Measurements from ENCODE around the gene POC5. TPM values are rescaled to one million over a fixed set of nuclear protein-coding genes. Genes with fewer than 3 reads are reported as not detected.

Gene POC5
- total RNA-seq, 1 donor from 2014 or later, result 16.0 TPM

- Mint-ChIP-seq H3K9me3 (no peaks in the 10 kb centered on the region), H3K36me3 (no peaks in the 10 kb centered on the region), H3K27ac (peak overlapping the region; percentile 7), H3K27me3 (no peaks in the 10 kb centered on the region), H3K4me3 (peak overlapping the region; percentile 32), H3K4me1 (ENCODE audit: unreplicated experiment) (peaks cover 28% of the 10 kb centered on the region)
- no peak for DNase-seq (ENCODE audit: extremely low spot score, unreplicated experiment)
- no peak for TF ChIP-seq CTCF (conservative IDR thresholded peaks at IDR 0.05)
Observed at GRCh38 chr5:75659791-75660450, 57.3 kb downstream of the POC5 start.

GRCh38 chr5:75656311-75657003 lies 60.8 kb downstream of the POC5 start:
- no peak for DNase-seq (ENCODE audit: extremely low spot score, unreplicated experiment)
- Mint-ChIP-seq H3K9me3 (no peaks in the 10 kb centered on the region), H3K4me1 (ENCODE audit: unreplicated experiment) (peaks cover 38% of the 10 kb centered on the region), H3K27ac (peak overlapping the region; percentile 69), H3K27me3 (no peaks in the 10 kb centered on the region), H3K36me3 (no peaks in the 10 kb centered on the region), H3K4me3 (peak overlapping the region; percentile 82)
- TF ChIP-seq CTCF (conservative IDR thresholded peaks at IDR 0.05), result no peak

GRCh38 chr5:75654693-75655295 lies 62.4 kb downstream of the POC5 start:
- H3K9me3 Mint-ChIP-seq, result peaks cover 2% of the 10 kb centered on the region
- no peaks in the 10 kb centered on the region for H3K27me3 Mint-ChIP-seq
- peaks cover 38% of the 10 kb centered on the region for H3K4me1 Mint-ChIP-seq (ENCODE audit: unreplicated experiment)
- DNase-seq (ENCODE audit: extremely low spot score, unreplicated experiment), result no peak
- TF ChIP-seq CTCF (conservative IDR thresholded peaks at IDR 0.05), result no peak
- H3K4me3 Mint-ChIP-seq, result peak overlapping the region; percentile 52
- H3K36me3 Mint-ChIP-seq, result no peaks in the 10 kb centered on the region
- peak overlapping the region; percentile 79 for H3K27ac Mint-ChIP-seq

GRCh38 chr5:75653521-75653920 lies 63.7 kb downstream of the POC5 start:
- no peak overlapping the region for H3K27ac Mint-ChIP-seq
- H3K36me3 Mint-ChIP-seq, result no peaks in the 10 kb centered on the region
- H3K27me3 Mint-ChIP-seq, result no peaks in the 10 kb centered on the region
- peaks cover 7% of the 10 kb centered on the region for H3K9me3 Mint-ChIP-seq
- TF ChIP-seq CTCF (conservative IDR thresholded peaks at IDR 0.05), result no peak
- peaks cover 38% of the 10 kb centered on the region for H3K4me1 Mint-ChIP-seq (ENCODE audit: unreplicated experiment)
- DNase-seq (ENCODE audit: extremely low spot score, unreplicated experiment), result no peak
- H3K4me3 Mint-ChIP-seq, result no peak overlapping the region

GRCh38 chr5:75651575-75652238 lies 65.5 kb downstream of the POC5 start:
- Mint-ChIP-seq H3K4me1 (ENCODE audit: unreplicated experiment) (peaks cover 34% of the 10 kb centered on the region), H3K36me3 (no peaks in the 10 kb centered on the region), H3K27me3 (no peaks in the 10 kb centered on the region), H3K4me3 (no peak overlapping the region), H3K9me3 (peaks cover 11% of the 10 kb centered on the region), H3K27ac (no peak overlapping the region)
- TF ChIP-seq CTCF (conservative IDR thresholded peaks at IDR 0.05), result no peak
- no peak for DNase-seq (ENCODE audit: extremely low spot score, unreplicated experiment)
